ENCODE measurements around the gene TSHZ1.
"Not testable (repeated sequence)": the region's sequence is repeated elsewhere in the genome, so short reads cannot be mapped to it uniquely, and the experiment has no call there.

Gene TSHZ1

GRCh38 chr18:75314606-75315005 lies 104.0 kb downstream of the TSHZ1 start:
- no peak for DNase-seq (ENCODE audit: low read depth in 2 of 2)

DNA sequence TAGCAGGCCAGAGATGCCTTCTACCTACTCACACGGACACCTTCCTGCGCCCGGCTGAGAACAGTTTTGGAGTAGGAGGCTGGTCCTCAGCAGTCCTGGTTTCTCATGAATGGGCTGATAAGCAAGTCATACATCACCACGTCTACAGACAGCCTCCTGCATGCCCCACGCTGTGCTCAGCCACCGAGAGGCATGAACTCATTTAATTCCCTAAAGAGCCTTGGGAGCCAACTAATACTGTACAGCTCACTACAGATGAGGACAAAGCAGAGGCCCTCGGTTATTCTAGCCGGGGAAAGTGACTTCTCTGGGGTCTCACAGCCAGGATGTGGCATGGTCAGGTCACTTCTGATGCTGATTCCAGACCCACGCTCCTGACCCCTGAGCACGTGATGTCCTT lies 105.6 kb downstream of the TSHZ1 start:
- DNase-seq (ENCODE audit: low read depth in 2 of 2) = no peak

- no peak for DNase-seq (ENCODE audit: low read depth in 2 of 2)
Observed at GRCh38 chr18:75316826-75317225, 106.2 kb downstream of the TSHZ1 start.

GRCh38 chr18:75317300-75317699 lies 106.7 kb downstream of the TSHZ1 start:
- DNase-seq (ENCODE audit: low read depth in 2 of 2) = no peak

DNA sequence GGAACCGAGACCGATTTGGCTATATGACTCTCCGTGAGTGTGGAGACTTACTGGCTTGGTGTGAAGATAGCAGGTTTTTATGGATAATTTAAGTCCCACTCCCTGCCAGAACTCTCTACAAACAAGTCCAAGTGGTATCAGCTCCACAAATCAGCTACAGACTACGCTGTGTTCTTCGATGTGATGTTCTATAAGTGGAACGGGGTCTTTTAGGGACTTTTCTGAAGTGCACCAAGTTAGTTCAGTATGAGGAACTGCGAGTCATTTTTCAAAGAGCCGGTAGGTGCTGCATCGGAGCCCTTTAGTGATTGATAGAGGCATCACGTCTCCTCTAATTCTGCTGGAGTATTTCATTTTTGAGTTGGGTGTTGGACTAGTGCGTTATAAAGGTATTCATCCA lies 107.1 kb downstream of the TSHZ1 start:
- DNase-seq (ENCODE audit: low read depth in 2 of 2) = no peak

DNA sequence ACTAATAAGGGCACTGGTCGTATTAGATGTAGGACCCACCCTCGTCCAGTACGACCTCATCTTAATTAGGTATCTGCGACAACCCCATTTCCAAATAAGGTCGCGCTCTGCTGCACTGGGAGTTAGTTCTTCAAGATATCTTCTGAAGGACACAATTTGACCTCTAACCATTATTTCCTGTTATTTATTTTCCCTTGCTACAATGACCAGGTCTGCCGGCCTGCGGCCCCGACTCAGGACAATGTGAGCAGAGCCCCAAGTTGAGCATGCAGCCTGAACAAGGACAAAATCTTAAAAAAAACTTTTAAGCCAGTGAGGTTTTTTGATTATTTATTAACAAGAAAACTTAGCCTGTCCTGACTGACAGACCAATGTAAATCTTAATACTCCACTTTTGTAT lies 109.3 kb downstream of the TSHZ1 start:
- no peak for DNase-seq (ENCODE audit: low read depth in 2 of 2)

- no peak for DNase-seq (ENCODE audit: low read depth in 2 of 2)
Observed at GRCh38 chr18:75320506-75320905, 109.9 kb downstream of the TSHZ1 start.

- no peak for DNase-seq (ENCODE audit: low read depth in 2 of 2)
Observed at GRCh38 chr18:75321431-75321830, 110.8 kb downstream of the TSHZ1 start.

DNA sequence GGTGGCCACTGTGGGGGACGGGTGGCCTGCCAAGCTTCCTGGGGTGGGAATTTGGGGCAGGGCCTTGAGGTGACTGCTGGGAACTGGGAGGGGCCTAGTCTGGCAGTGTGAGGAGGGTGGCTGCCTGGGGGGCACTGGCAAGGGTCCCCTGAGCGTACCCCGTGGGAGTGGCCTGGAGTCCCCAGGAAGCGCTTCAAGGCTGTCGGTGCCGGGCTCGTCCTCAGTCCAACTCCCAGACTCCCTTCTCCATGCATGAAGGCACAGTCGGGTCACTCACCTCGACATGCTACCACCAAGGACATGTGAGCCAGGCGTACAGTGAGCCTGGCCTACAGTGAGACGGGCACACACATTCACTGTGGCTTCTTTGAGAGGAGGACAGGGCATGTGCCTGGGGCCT lies 111.6 kb downstream of the TSHZ1 start:
- DNase-seq (ENCODE audit: low read depth in 2 of 2) = no peak

- DNase-seq (ENCODE audit: low read depth in 2 of 2) = no peak
Observed at GRCh38 chr18:75323821-75324585, 113.4 kb downstream of the TSHZ1 start.

- DNase-seq (ENCODE audit: low read depth in 2 of 2) = no peak
Observed at GRCh38 chr18:75324686-75325257, 114.2 kb downstream of the TSHZ1 start.

DNA sequence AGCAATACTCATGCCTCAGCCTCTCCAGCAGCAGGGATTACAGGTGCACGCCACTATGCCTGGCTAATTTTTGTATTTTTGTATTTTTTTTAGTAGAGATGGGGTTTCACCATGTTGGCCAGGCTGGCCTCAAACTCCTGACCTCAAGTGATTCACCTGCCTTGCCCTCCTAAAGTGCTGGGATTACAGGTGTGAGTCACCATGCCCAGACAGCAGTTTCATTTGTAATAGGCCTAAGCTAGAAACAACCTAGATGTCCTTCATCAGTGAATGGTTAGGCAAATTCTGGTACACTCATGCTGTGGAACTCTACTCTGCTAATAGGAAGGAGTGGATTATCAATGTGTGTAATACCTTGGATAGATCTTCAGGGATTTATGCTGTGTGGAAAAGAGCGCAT lies 119.2 kb downstream of the TSHZ1 start:
- DNase-seq (ENCODE audit: low read depth in 2 of 2) = not testable (repeated sequence)

DNA sequence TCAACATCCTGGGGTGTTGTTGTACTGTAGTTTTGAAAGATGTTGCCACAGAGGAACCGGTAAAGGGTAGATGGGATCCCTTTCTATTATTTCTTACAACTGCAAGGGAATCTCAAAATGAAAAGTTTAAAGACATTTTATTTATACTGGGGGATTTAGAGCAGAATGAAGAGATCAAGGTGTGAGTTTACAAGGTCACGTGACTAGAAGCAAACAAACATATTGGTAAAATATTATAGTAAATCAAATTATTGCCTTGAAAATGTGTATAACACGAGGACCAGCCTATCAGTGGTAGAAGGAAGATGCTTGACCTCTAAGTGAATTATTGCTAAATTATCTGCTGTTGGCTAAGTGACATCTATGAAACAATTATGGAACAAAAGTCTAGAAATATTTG lies 119.7 kb downstream of the TSHZ1 start:
- no peak for DNase-seq (ENCODE audit: low read depth in 2 of 2)

- DNase-seq (ENCODE audit: low read depth in 2 of 2) = no peak
Observed at GRCh38 chr18:75334869-75335268, 124.3 kb downstream of the TSHZ1 start.

DNA sequence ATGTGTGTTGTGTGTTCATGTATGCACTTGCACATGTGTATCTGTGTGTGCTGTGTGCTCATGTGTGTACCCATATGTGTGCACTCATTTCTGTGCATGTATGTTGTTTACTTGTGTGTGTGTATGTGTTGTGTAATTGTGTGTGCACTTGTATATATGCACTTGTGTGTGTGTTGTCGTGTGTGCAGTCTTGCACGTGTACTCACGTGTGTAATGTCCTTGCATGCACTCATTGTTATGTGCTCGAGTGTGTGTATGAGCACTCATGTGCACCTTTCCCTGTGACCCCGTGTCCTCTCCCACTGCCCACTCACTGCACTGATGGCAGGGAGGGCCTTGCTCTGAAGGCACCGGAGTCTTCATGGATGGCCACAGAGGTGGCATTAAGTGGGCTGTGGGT lies 124.9 kb downstream of the TSHZ1 start:
- DNase-seq (ENCODE audit: low read depth in 2 of 2) = no peak

- DNase-seq (ENCODE audit: low read depth in 2 of 2) = no peak
Observed at GRCh38 chr18:75336767-75337166, 126.2 kb downstream of the TSHZ1 start.

GRCh38 chr18:75337348-75337747 lies 126.8 kb downstream of the TSHZ1 start:
- DNase-seq (ENCODE audit: low read depth in 2 of 2) = no peak

DNA sequence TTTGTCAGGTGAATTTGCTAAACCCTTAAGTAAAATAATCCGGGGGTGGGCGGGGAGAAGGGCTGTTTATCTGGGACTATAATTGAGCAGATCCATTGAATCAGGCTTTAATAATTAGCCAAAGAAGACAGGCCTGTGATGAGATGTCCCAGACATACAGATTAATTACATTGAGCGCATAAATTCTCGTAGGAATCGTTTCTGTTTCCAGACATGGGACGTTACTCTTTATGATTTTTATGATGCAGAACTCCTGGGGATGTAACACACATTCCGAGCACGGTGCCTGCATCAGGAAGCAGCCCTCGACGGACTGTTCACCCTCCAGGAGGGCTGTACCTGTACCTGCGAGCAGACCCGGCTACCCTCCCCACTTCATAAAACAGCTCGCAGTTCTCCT lies 128.0 kb downstream of the TSHZ1 start:
- DNase-seq (ENCODE audit: low read depth in 2 of 2) = no peak

Measured in activated CD8-positive, alpha-beta memory T cell treated with anti-CD3 and anti-CD28 coated beads for 4 hours (primary cell).